Effector memory CD4-positive, alpha-beta T cell (primary cell): ENCODE results near the gene STK32B.

Experiments
- DNase-seq, 3 donors: peaks; one replicate each; pipeline ENCODE4 v3.0.0-alpha.2; 2020
- H3K27ac ChIP-seq: 2 replicates; pipeline ENCODE4 v1.7.0; 2013; ENCODE audit warnings: mild to moderate bottlenecking, low read length, moderate library complexity; ENCODE audit not compliant: insufficient read depth, poor library complexity, severe bottlenecking
- H3K27me3 ChIP-seq: replicated peaks from 2 replicates; pipeline ENCODE4 v1.7.0; 2013; ENCODE audit warnings: mild to moderate bottlenecking, low read length; ENCODE audit not compliant: insufficient read depth, control insufficient read depth, poor library complexity, severe bottlenecking
- H3K36me3 ChIP-seq: 2 replicates; pipeline ENCODE4 v1.7.0; 2013; ENCODE audit warnings: mild to moderate bottlenecking, low read length, moderate library complexity; ENCODE audit not compliant: control insufficient read depth, insufficient read depth
- H3K4me1 ChIP-seq: 2 replicates; pipeline ENCODE4 v1.7.0; 2013; ENCODE audit warnings: low read length, mild to moderate bottlenecking; ENCODE audit not compliant: control insufficient read depth, insufficient read depth, poor library complexity, severe bottlenecking
- H3K4me3 ChIP-seq: 2 replicates; pipeline ENCODE4 v1.7.0; 2013; ENCODE audit warnings: low read length, low read depth, mild to moderate bottlenecking; ENCODE audit not compliant: insufficient read depth, poor library complexity, severe bottlenecking
- H3K9me3 ChIP-seq: 2 replicates; pipeline ENCODE4 v1.7.0; 2013; ENCODE audit warnings: mild to moderate bottlenecking, low read length, moderate library complexity; ENCODE audit not compliant: control insufficient read depth

Gene STK32B

GRCh38 chr4:5143306-5143861 is 92.1 kb downstream of the STK32B start:
- H3K27me3 ChIP-seq, result no peaks in the 10 kb centered on the region
- no peak overlapping the region for H3K4me3 ChIP-seq
- no peaks in the 10 kb centered on the region for H3K4me1 ChIP-seq
- no peaks in the 10 kb centered on the region for H3K36me3 ChIP-seq
- no peak overlapping the region for H3K27ac ChIP-seq
- H3K9me3 ChIP-seq, result no peaks in the 10 kb centered on the region
- no peak for DNase-seq

- DNase-seq, result no peak
- H3K36me3 ChIP-seq, result no peaks in the 10 kb centered on the region
- H3K27ac ChIP-seq, result no peak overlapping the region
- H3K4me3 ChIP-seq, result no peak overlapping the region
- no peaks in the 10 kb centered on the region for H3K27me3 ChIP-seq
- no peaks in the 10 kb centered on the region for H3K9me3 ChIP-seq
- H3K4me1 ChIP-seq, result no peaks in the 10 kb centered on the region
These were observed 92.7 kb downstream of the STK32B start for GRCh38 chr4:5143940-5144339.

- Histone ChIP-seq H3K27me3 (no peaks in the 10 kb centered on the region), H3K36me3 (no peaks in the 10 kb centered on the region), H3K4me1 (no peaks in the 10 kb centered on the region), H3K4me3 (no peak overlapping the region), H3K9me3 (no peaks in the 10 kb centered on the region), H3K27ac (no peak overlapping the region)
- no peak for DNase-seq
These were observed 93.1 kb downstream of the STK32B start for GRCh38 chr4:5144384-5144783.

- H3K9me3 ChIP-seq, result no peaks in the 10 kb centered on the region
- H3K27me3 ChIP-seq, result no peaks in the 10 kb centered on the region
- H3K27ac ChIP-seq, result no peak overlapping the region
- DNase-seq, result no peak
- no peaks in the 10 kb centered on the region for H3K4me1 ChIP-seq
- H3K4me3 ChIP-seq, result no peak overlapping the region
- H3K36me3 ChIP-seq, result no peaks in the 10 kb centered on the region
These were observed 95.0 kb downstream of the STK32B start for GRCh38 chr4:5146248-5146647.

GRCh38 chr4:5152521-5152920 is 101.2 kb downstream of the STK32B start:
- Histone ChIP-seq H3K36me3 (no peaks in the 10 kb centered on the region), H3K4me1 (no peaks in the 10 kb centered on the region), H3K27me3 (no peaks in the 10 kb centered on the region), H3K27ac (no peak overlapping the region), H3K9me3 (no peaks in the 10 kb centered on the region), H3K4me3 (no peak overlapping the region)
- DNase-seq, result no peak

GRCh38 chr4:5156682-5157081 is 105.4 kb downstream of the STK32B start:
- DNase-seq, result no peak

GRCh38 chr4:5157791-5158770 is 106.8 kb downstream of the STK32B start:
- H3K4me1 ChIP-seq, result no peaks in the 10 kb centered on the region
- H3K4me3 ChIP-seq, result no peak overlapping the region

More at GRCh38 chr4:5156682-5157081, 105.4 kb downstream of the STK32B start:
- Histone ChIP-seq H3K4me3 (no peak overlapping the region), H3K36me3 (no peaks in the 10 kb centered on the region), H3K27ac (no peak overlapping the region), H3K9me3 (no peaks in the 10 kb centered on the region), H3K4me1 (no peaks in the 10 kb centered on the region), H3K27me3 (no peaks in the 10 kb centered on the region)

GRCh38 chr4:5158825-5159224 is 107.5 kb downstream of the STK32B start:
- H3K36me3 ChIP-seq, result no peaks in the 10 kb centered on the region
- DNase-seq, result no peak
- H3K27me3 ChIP-seq, result no peaks in the 10 kb centered on the region
- H3K9me3 ChIP-seq, result no peaks in the 10 kb centered on the region
- H3K4me1 ChIP-seq, result no peaks in the 10 kb centered on the region
- no peak overlapping the region for H3K27ac ChIP-seq
- no peak overlapping the region for H3K4me3 ChIP-seq

More at GRCh38 chr4:5157791-5158770, 106.8 kb downstream of the STK32B start:
- no peaks in the 10 kb centered on the region for H3K27me3 ChIP-seq
- H3K9me3 ChIP-seq, result no peaks in the 10 kb centered on the region
- no peaks in the 10 kb centered on the region for H3K36me3 ChIP-seq
- DNase-seq, result no peak
- no peak overlapping the region for H3K27ac ChIP-seq

- Histone ChIP-seq H3K4me1 (no peaks in the 10 kb centered on the region), H3K27ac (no peak overlapping the region), H3K9me3 (no peaks in the 10 kb centered on the region), H3K27me3 (no peaks in the 10 kb centered on the region), H3K36me3 (no peaks in the 10 kb centered on the region), H3K4me3 (no peak overlapping the region)
- DNase-seq, result no peak
These were observed 109.4 kb downstream of the STK32B start for GRCh38 chr4:5160668-5161067.

- Histone ChIP-seq H3K4me1 (no peaks in the 10 kb centered on the region), H3K36me3 (no peaks in the 10 kb centered on the region), H3K27ac (no peak overlapping the region), H3K27me3 (no peaks in the 10 kb centered on the region), H3K9me3 (no peaks in the 10 kb centered on the region), H3K4me3 (no peak overlapping the region)
- no peak for DNase-seq
These were observed 111.7 kb downstream of the STK32B start for GRCh38 chr4:5162909-5163508.
